Glutamatergic neuron (in vitro differentiated cells): ENCODE measurements around the gene SLC29A3. TPM values are rescaled to one million over a fixed set of nuclear protein-coding genes. Genes with fewer than 3 reads are reported as not detected.

ENCODE experiments used
- DNase-seq: peaks from one replicate; pipeline ENCODE4 v3.0.0; 2022
- H3K27ac Mint-ChIP-seq: one replicate; pipeline ENCODE4 v1.8.0; 2020; ENCODE audit warnings: mild to moderate bottlenecking, mixed read lengths, inconsistent platforms; ENCODE audit not compliant: unreplicated experiment
- H3K27me3 Mint-ChIP-seq: one replicate; pipeline ENCODE4 v1.8.0; 2020; ENCODE audit warnings: mild to moderate bottlenecking, moderate library complexity, mixed read lengths, inconsistent platforms; ENCODE audit not compliant: unreplicated experiment
- H3K36me3 Mint-ChIP-seq: one replicate; pipeline ENCODE4 v1.8.0; 2020; ENCODE audit warnings: mild to moderate bottlenecking, mixed read lengths, inconsistent platforms; ENCODE audit not compliant: unreplicated experiment
- H3K4me1 Mint-ChIP-seq: one replicate; pipeline ENCODE4 v1.8.0; 2020; ENCODE audit warnings: mild to moderate bottlenecking, low read depth, mixed read lengths, inconsistent platforms; ENCODE audit not compliant: unreplicated experiment
- H3K4me3 Mint-ChIP-seq: one replicate; pipeline ENCODE4 v1.8.0; 2020; ENCODE audit warnings: mild to moderate bottlenecking, mixed read lengths, inconsistent platforms; ENCODE audit not compliant: unreplicated experiment
- H3K9me3 Mint-ChIP-seq: one replicate; pipeline ENCODE4 v1.8.0; 2020; ENCODE audit warnings: mild to moderate bottlenecking, moderate library complexity, mixed read lengths, inconsistent platforms; ENCODE audit not compliant: unreplicated experiment
- CTCF ChIP-seq: fragments of 200-600 bp; sonication (generic); IDR thresholded peaks from one replicate; pipeline ENCODE4 v1.5.0; 2021; ENCODE audit not compliant: partially characterized antibody, unreplicated experiment
- total RNA-seq: library from RNA; stranded (reverse); fragmentation: NEBNext Ultra II Directional; extraction: Animal tissue kit (Norgen Biotek cat#: 25700); gene quantifications from one replicate; pipeline ENCODE4 v1.2.1, GENCODE V29; 2021; ENCODE audit not compliant: unreplicated experiment

The SLC29A3 gene
- total RNA-seq, 1 donor from 2014 or later, result 7.8 TPM

GRCh38 chr10:71392791-71393781, 74.0 kb downstream of the SLC29A3 start:
- Mint-ChIP-seq H3K27me3 (peaks cover 11% of the 10 kb centered on the region), H3K4me3 (no peak overlapping the region), H3K9me3 (peaks cover 6% of the 10 kb centered on the region), H3K27ac (no peak overlapping the region), H3K4me1 (peaks cover 14% of the 10 kb centered on the region), H3K36me3 (peaks cover 1% of the 10 kb centered on the region)
- no peak for DNase-seq
- no peak for TF ChIP-seq CTCF

GRCh38 chr10:71393841-71394475, 74.9 kb downstream of the SLC29A3 start:
- no peak overlapping the region for H3K4me3 Mint-ChIP-seq
- peaks cover 8% of the 10 kb centered on the region for H3K9me3 Mint-ChIP-seq

GRCh38 chr10:71394926-71395562, 76.0 kb downstream of the SLC29A3 start:
- peaks cover 5% of the 10 kb centered on the region for H3K36me3 Mint-ChIP-seq
- DNase-seq, result no peak
- no peak for TF ChIP-seq CTCF
- H3K4me1 Mint-ChIP-seq, result peaks cover 15% of the 10 kb centered on the region
- no peak overlapping the region for H3K27ac Mint-ChIP-seq
- H3K27me3 Mint-ChIP-seq, result peaks cover 12% of the 10 kb centered on the region
- peaks cover 6% of the 10 kb centered on the region for H3K9me3 Mint-ChIP-seq
- no peak overlapping the region for H3K4me3 Mint-ChIP-seq

More at GRCh38 chr10:71393841-71394475, 74.9 kb downstream of the SLC29A3 start:
- no peak for DNase-seq
- Mint-ChIP-seq H3K27ac (no peak overlapping the region), H3K36me3 (peaks cover 5% of the 10 kb centered on the region), H3K27me3 (peaks cover 12% of the 10 kb centered on the region), H3K4me1 (peaks cover 15% of the 10 kb centered on the region)
- no peak for TF ChIP-seq CTCF

DNA sequence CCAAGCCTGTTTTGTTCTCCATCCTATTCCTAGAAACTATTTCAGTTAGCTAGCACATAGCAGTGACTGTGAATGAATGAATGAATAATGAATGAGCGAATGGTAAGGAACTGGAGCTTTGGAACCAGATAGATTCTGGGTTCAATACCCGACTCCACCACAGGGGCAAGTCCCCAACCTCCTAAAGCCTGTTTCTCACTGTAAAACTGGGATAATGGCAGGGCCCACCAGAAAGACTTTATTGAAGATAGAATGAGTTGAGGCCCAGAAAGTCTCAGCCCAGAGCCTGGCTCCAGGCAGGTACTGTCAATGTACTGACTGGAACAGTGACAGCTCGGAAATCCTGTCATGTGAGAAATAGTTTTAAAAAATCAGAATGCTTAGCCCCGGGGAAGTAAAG, 76.6 kb downstream of the SLC29A3 start:
- no peak for DNase-seq
- Mint-ChIP-seq H3K27me3 (peaks cover 15% of the 10 kb centered on the region), H3K27ac (no peak overlapping the region), H3K4me1 (peaks cover 15% of the 10 kb centered on the region), H3K9me3 (peaks cover 6% of the 10 kb centered on the region), H3K4me3 (peak overlapping the region; percentile 47), H3K36me3 (peaks cover 5% of the 10 kb centered on the region)
- TF ChIP-seq CTCF, result peak; percentile 43
